ENCODE data around the gene OR52H1. TPM values are rescaled to one million over a fixed set of nuclear protein-coding genes. Genes with fewer than 3 reads are reported as not detected.
A peak's percentile ranks its signal among the peaks of the same experiment; 100 is the strongest.

Gene OR52H1
- total and polyA plus RNA-seq, 9 of the 15 experiments (the other 6 are each of a cell fraction or from before 2014, with no cell fraction given): 0.15 TPM; not detected in 8

- TF ChIP-seq CTCF (IDR thresholded peaks at IDR 0.05 in 2 of 3, conservative IDR thresholded peaks at IDR 0.05 in 1 of 3; ENCODE audit: insufficient read depth in 2 of 3, low read depth in 1 of 3, low read length in 3 of 3) (peak; percentile 25 to 47 (median 27); a peak in 1 of 6 replicates), SMARCA4 (IDR thresholded peaks at IDR 0.05) (no peak), FOXA1 (IDR thresholded peaks at IDR 0.05; ENCODE audit: borderline replicate concordance) (peak; percentile 51; the same call in 1 of the 2 replicates), TEAD4 (IDR thresholded peaks at IDR 0.05; ENCODE audit: low read length) (peak; percentile 39; the same call in 1 of the 2 replicates), TEAD4 (CRISPR knock-in tag; IDR thresholded peaks at IDR 0.05; ENCODE audit: borderline replicate concordance) (no peak), TEAD1 (CRISPR knock-in tag; IDR thresholded peaks at IDR 0.05) (peak in 1 of 2 experiments; percentile 83; a peak in 2 of 4 replicates)
These were observed 39.7 kb downstream of the OR52H1 start (continued) for GRCh38 chr11:5508605-5509004.

GRCh38 chr11:5507933-5508305 is 40.4 kb downstream of the OR52H1 start:
- Histone ChIP-seq H3K36me3 (ENCODE audit: control insufficient read depth, insufficient read depth, low read length) (peaks cover 8% of the 10 kb centered on the region; the same call in 2 of the 3 replicates), H3K4me2 (ENCODE audit: insufficient read depth, low read length) (peak overlapping the region; percentile 56), H3K27me3 (ENCODE audit: control insufficient read depth in 2 of 2, insufficient read depth in 2 of 2, low read length in 2 of 2) (no peaks in the 10 kb centered on the region), H3K9ac (ENCODE audit: insufficient read depth in 1 of 2, low read depth in 2 of 2, low read length in 2 of 2) (peak overlapping the region in 1 of 2 experiments; percentile 75; a peak in 2 of 4 replicates), H4K20me1 (replicated peaks; ENCODE audit: control insufficient read depth, insufficient read depth, low read length) (peaks cover 12% of the 10 kb centered on the region), H3K9me3 (replicated peaks; ENCODE audit: control insufficient read depth, insufficient read depth, low read depth, low read length) (no peaks in the 10 kb centered on the region), H3K4me3 (no peak overlapping the region), H3K27ac (ENCODE audit: extremely low read depth, low read depth, low read length) (no peak overlapping the region), H3K4me1 (replicated peaks in 1 of 2; ENCODE audit: control insufficient read depth in 2 of 2, insufficient read depth in 2 of 2, low read length in 2 of 2) (peaks cover 24 to 49% of the 10 kb centered on the region in 2 experiments; a peak in 4 of 5 replicates), H3K79me2 (ENCODE audit: control insufficient read depth, insufficient read depth, low read length) (peaks cover 26% of the 10 kb centered on the region), H2AFZ (ENCODE audit: low read depth, low read length) (peak overlapping the region; percentile 68), H3K9me1 (ENCODE audit: control insufficient read depth, insufficient read depth, low read length) (no peaks in the 10 kb centered on the region)
- ATAC-seq (no peak), DNase-seq (ENCODE audit: extremely low read depth in 1 of 4, low spot score in 3 of 4) (peak in 1 of 4 experiments; percentile 59), FAIRE-seq (no peak)
- in situ Hi-C loops (cut with MboI) (no loop called here), intact Hi-C loops (cut with micrococcal nuclease) (loop anchor here (10.0 kb wide), 3 partner anchors 87 to 303 kb away; partner anchors contain the start of genes OR51V1 and TRIM6)
- CTCF ChIA-PET (ENCODE audit: low intra/inter-chr PET ratio): no interaction called here
- POLR2A ChIA-PET: interaction anchor here (1.2 to 8.7 kb wide), 3 partner anchors 11 to 23 kb away, joined by 4 to 123 read pairs (median 75); partner anchors contain the start of gene UBQLNL
- 29% methylated on average over 6 of the region's 6 CpGs for WGBS (ENCODE audit: insufficient coverage, low coverage, missing lambda C conversion rate)
- no TSS peak for BruUV-seq (replicated peaks)
- TF ChIP-seq EP300 (IDR thresholded peaks at IDR 0.05; ENCODE audit: low read length) (0 out of 2 replicates have a peak, but pooled peaks have one; percentile 27), CREM (IDR thresholded peaks at IDR 0.05; ENCODE audit: low read depth) (no peak), MTA2 (IDR thresholded peaks at IDR 0.05; ENCODE audit: low read depth) (0 out of 2 replicates have a peak, but pooled peaks have one; percentile 22), HDAC3 (IDR thresholded peaks at IDR 0.05; ENCODE audit: borderline replicate concordance, partially characterized antibody) (no peak), CBFA2T3 (IDR thresholded peaks at IDR 0.05) (peak; percentile 62), ZNF583 (CRISPR knock-in tag; IDR thresholded peaks at IDR 0.05) (no peak), ARID2 (IDR thresholded peaks at IDR 0.05) (no peak), HSF4 (CRISPR knock-in tag; IDR thresholded peaks at IDR 0.05; ENCODE audit: borderline replicate concordance) (no peak), THAP7 (CRISPR knock-in tag; IDR thresholded peaks at IDR 0.05) (no peak), HNRNPL (IDR thresholded peaks at IDR 0.05; ENCODE audit: low read depth, low read length) (no peak), TBL1XR1 (IDR thresholded peaks at IDR 0.05; ENCODE audit: low read length in 2 of 2) (no peak), ZNF398 (CRISPR knock-in tag; IDR thresholded peaks at IDR 0.05) (no peak), CC2D1A (IDR thresholded peaks at IDR 0.05) (no peak)
